HL-60 (cell line): Measurements from ENCODE around the gene AKNA.

ENCODE experiments used
- DNase-seq, 2 experiments: peaks; one replicate each; pipeline ENCODE4 v3.0.0-alpha.2; 2010 to 2020; ENCODE audit warnings: low read depth in 1 of 2, low spot score in 1 of 2
- H3K27ac ChIP-seq: fragments of 250-450 bp; sonication (Bioruptor Pico); replicated peaks from 2 replicates; pipeline ENCODE4 v1.5.1; 2020; ENCODE audit warnings: mild to moderate bottlenecking, moderate library complexity
- H3K27me3 ChIP-seq: fragments of 250-450 bp; sonication (Bioruptor Pico); 2 replicates; pipeline ENCODE4 v1.5.1; 2021; ENCODE audit warnings: mild to moderate bottlenecking, moderate library complexity; ENCODE audit not compliant: insufficient read depth, poor library complexity, severe bottlenecking
- H3K4me3 ChIP-seq: replicated peaks from 2 replicates; pipeline ENCODE4 v1.5.1; 2011; ENCODE audit warnings: mild to moderate bottlenecking, control low read depth, low read length; ENCODE audit not compliant: insufficient read depth
- CTCF ChIP-seq: IDR thresholded peaks from one replicate; pipeline ENCODE4 v1.5.1; 2011; ENCODE audit warnings: low read length, control low read depth, inconsistent platforms; ENCODE audit not compliant: insufficient read depth
- GABPA ChIP-seq: IDR thresholded peaks from 2 replicates; pipeline ENCODE4 v1.6.1; 2012; ENCODE audit warnings: low read depth
- POLR2AphosphoS5 ChIP-seq: IDR thresholded peaks from 2 replicates; pipeline ENCODE4 v1.6.1; 2012; ENCODE audit warnings: low read depth
- REST ChIP-seq: IDR thresholded peaks from 2 replicates; pipeline ENCODE4 v1.6.1; 2012; ENCODE audit warnings: low read depth; ENCODE audit not compliant: insufficient replicate concordance
- SPI1 ChIP-seq: IDR thresholded peaks from 2 replicates; pipeline ENCODE4 v1.6.1; 2012; ENCODE audit warnings: low read depth, mild to moderate bottlenecking, borderline replicate concordance

AKNA gene

GRCh38 chr9:114296338-114296737 lies 91.4 kb downstream of the AKNA start:
- Histone ChIP-seq H3K27me3 (no peaks in the 10 kb centered on the region), H3K27ac (no peak overlapping the region), H3K4me3 (no peak overlapping the region)
- TF ChIP-seq REST (no peak), POLR2AphosphoS5 (no peak), SPI1 (no peak), CTCF (no peak), GABPA (no peak)
- DNase-seq: no peak

DNA sequence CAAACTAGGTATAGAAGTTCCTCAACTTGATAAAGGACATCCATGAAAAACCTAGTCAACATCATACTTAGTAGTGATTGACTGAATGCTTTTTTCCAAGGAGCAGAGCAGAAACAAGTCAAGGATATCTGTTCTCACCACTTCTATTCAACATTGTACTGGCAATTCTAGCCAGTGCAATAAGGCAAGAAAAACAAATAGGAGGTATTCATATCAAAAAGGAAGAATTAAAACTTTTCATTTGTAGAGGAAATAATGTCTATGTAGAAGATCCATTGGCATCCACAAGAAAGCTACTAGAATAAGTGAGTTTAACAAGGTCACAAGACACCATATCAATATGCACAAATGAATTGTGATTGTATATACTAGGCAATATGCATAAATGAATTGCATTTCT lies 93.1 kb downstream of the AKNA start:
- no peaks in the 10 kb centered on the region for H3K27me3 ChIP-seq
- H3K4me3 ChIP-seq: no peak overlapping the region
- no peak for DNase-seq
- TF ChIP-seq CTCF: no peak
- TF ChIP-seq POLR2AphosphoS5: no peak
- TF ChIP-seq GABPA: no peak
- no peak for TF ChIP-seq SPI1
- no peak for TF ChIP-seq REST
- no peak overlapping the region for H3K27ac ChIP-seq

DNA sequence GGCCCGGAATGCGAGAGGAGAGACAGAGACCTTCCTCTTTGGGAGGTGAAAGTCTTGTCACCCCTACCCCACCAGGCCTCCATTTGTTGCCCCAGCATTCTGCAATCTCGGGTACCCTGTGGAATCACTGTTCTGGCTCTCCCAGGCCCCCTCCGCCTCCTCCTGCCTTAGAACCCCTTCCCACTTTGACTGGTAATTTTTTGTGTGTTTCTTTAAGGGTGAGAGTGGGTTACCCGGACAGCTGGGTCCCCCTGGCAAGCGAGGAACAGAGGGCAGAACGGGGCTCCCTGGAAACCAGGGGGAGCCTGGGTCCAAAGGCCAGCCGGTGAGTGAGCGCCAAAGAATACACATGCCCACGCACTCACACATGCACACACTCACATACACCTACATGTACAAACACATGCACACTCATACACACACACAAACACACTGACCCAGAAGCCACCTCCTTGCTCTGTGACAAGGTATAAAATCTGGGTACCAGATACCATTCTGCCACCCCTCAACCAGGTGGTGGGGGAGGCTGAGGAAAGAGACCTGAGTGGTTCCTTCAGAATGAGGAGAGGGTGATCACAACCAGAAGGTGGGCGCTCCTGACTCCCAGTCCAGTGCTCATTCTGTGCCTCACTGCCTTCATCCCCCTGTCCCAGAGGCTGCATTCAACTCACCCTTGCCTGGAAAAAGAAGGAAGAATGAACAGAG lies 95.7 kb downstream of the AKNA start:
- Histone ChIP-seq H3K27me3 (no peaks in the 10 kb centered on the region), H3K4me3 (no peak overlapping the region), H3K27ac (no peak overlapping the region)
- TF ChIP-seq CTCF: no peak
- no peak for TF ChIP-seq GABPA
- TF ChIP-seq SPI1: no peak
- TF ChIP-seq POLR2AphosphoS5: no peak
- no peak for TF ChIP-seq REST
- DNase-seq: no peak
